DOHH2 (cell line): ENCODE measurements around the gene TFF1.

Source experiments
- EZH2phosphoT487 ChIP-seq: fragments of 200-600 bp; sonication (generic); IDR thresholded peaks from 2 replicates; pipeline ENCODE4 v1.6.1; 2017; ENCODE audit warnings: borderline replicate concordance, mild to moderate bottlenecking, antibody characterized with exemption, low read length, moderate library complexity, mixed read lengths
- TF ChIP-seq, protein P1 (sequence below): fragments of 200-600 bp; sonication (generic); IDR thresholded peaks from one replicate; pipeline ENCODE4 v1.5.1; 2014; ENCODE audit warnings: antibody characterized with exemption, mild to moderate bottlenecking, low read depth, low read length; ENCODE audit not compliant: poor library complexity, severe bottlenecking

DNA sequence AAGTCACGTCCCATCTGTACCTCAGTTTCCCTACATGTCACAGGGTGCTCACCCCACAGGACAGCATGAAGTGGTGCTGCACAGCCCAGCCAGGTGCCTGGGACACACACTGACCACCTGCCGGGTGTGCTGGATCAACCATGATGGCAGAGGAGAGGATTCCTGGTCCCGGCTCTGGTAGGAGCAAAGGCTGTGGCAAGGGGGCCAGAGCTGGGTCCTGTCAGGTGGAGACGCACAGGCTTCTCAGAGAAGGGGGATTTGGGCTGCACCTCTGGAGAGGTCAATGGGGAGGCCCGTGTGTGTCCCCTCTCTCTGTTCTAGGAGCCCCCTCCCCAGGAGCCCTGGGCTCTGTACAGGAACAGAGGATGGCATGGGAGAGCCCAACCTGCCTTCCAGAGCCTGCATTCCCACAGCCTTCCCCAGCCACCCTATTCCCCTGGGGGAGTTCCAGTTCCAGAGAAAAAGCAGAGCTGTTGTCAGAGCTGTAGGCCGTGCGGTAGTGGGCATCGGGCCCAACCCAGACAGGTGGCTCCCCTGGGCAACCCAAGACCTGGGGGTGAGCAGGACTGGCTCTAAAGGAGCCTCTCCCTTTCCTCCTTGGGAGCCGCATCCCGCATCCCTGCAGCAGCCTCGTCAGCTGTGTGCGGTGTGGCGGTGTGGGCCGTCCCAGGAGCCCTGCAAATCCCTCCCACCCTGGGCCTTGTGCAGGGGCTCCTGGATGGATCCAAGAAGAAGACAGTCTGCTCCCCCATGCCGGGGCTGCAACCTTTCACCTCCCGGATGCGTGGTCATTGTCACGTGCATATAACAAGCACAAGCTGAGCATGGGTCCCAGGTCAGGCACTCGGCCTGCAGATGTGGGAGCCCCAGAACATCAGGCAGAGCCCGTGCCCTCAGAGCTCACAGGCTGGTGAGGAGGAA, 48.2 kb downstream of the TFF1 start:
- TF ChIP-seq, protein P1, sequence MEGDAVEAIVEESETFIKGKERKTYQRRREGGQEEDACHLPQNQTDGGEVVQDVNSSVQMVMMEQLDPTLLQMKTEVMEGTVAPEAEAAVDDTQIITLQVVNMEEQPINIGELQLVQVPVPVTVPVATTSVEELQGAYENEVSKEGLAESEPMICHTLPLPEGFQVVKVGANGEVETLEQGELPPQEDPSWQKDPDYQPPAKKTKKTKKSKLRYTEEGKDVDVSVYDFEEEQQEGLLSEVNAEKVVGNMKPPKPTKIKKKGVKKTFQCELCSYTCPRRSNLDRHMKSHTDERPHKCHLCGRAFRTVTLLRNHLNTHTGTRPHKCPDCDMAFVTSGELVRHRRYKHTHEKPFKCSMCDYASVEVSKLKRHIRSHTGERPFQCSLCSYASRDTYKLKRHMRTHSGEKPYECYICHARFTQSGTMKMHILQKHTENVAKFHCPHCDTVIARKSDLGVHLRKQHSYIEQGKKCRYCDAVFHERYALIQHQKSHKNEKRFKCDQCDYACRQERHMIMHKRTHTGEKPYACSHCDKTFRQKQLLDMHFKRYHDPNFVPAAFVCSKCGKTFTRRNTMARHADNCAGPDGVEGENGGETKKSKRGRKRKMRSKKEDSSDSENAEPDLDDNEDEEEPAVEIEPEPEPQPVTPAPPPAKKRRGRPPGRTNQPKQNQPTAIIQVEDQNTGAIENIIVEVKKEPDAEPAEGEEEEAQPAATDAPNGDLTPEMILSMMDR, result no peak
- TF ChIP-seq EZH2phosphoT487, result no peak
